MM.1S (cell line): Measurements from ENCODE around the gene DUSP28.

Experiments
- EZH2 ChIP-seq: fragments of 300-600 bp; sonication (generic); optimal IDR thresholded peaks from 2 replicates; pipeline ENCODE3; 2017; ENCODE audit warnings: low read depth, mild to moderate bottlenecking, antibody characterized with exemption, low read length, mixed read lengths
- EZH2phosphoT487 ChIP-seq: fragments of 300-600 bp; sonication (generic); IDR thresholded peaks from 2 replicates; pipeline ENCODE4 v1.6.1; 2018; ENCODE audit warnings: antibody characterized with exemption, low read length
- TF ChIP-seq, protein P1 (sequence below): fragments of 300-600 bp; sonication (generic); IDR thresholded peaks from 2 replicates; pipeline ENCODE4 v1.5.1; 2016; ENCODE audit warnings: antibody characterized with exemption, low read length, mixed read lengths

DNA sequence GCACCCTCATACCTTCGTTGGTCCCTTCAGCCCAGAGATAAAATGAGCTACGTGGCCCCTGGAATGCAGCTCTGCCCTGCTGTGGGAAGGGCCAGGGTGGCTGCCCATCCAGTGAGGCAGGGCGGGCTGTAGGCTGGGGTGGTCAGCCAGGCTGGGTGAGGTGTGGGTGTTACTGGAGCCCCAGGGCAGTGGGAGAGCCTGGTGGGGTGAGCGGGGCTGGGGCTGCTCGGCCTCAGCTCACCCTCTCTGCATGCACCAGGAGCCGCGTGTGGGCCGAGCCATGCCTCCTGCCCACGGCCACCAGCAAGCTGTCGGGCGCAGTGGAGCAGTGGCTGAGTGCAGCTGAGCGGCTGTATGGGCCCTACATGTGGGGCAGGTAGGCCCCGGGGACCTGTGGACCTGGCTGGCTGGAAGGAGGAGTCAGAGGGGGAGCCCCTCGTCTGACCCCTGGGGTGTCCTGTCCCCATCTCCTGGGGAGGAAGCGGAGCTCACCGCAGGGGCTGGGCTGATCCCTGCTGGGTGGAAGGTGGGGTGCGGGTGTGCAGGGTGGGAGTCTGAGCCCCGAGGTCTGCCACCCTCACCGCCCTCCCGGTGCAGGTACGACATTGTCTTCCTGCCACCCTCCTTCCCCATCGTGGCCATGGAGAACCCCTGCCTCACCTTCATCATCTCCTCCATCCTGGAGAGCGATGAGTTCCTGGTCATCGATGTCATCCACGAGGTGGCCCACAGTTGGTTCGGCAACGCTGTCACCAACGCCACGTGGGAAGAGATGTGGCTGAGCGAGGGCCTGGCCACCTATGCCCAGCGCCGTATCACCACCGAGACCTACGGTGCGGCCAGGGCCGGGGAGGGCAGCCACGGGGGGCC is 13.6 kb downstream of the DUSP28 start:
- TF ChIP-seq, protein P1, sequence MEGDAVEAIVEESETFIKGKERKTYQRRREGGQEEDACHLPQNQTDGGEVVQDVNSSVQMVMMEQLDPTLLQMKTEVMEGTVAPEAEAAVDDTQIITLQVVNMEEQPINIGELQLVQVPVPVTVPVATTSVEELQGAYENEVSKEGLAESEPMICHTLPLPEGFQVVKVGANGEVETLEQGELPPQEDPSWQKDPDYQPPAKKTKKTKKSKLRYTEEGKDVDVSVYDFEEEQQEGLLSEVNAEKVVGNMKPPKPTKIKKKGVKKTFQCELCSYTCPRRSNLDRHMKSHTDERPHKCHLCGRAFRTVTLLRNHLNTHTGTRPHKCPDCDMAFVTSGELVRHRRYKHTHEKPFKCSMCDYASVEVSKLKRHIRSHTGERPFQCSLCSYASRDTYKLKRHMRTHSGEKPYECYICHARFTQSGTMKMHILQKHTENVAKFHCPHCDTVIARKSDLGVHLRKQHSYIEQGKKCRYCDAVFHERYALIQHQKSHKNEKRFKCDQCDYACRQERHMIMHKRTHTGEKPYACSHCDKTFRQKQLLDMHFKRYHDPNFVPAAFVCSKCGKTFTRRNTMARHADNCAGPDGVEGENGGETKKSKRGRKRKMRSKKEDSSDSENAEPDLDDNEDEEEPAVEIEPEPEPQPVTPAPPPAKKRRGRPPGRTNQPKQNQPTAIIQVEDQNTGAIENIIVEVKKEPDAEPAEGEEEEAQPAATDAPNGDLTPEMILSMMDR, result no peak
- no peak for TF ChIP-seq EZH2
- no peak for TF ChIP-seq EZH2phosphoT487
